BLaER1 (cell line): ENCODE data around the gene POU3F3.

Experiments used
- H3K27ac ChIP-seq: shearing (Covaris generic); formaldehyde crosslinking; 2 replicates; pipeline ENCODE4 v1.8.1; 2022
- H3K27me3 ChIP-seq: shearing (Covaris generic); formaldehyde crosslinking; 2 replicates; pipeline ENCODE4 v1.8.1; 2022
- H3K36me3 ChIP-seq: shearing (Covaris generic); formaldehyde crosslinking; 2 replicates; pipeline ENCODE4 v1.8.1; 2022
- H3K4me1 ChIP-seq: shearing (Covaris generic); formaldehyde crosslinking; 2 replicates; pipeline ENCODE4 v1.8.1; 2022
- H3K4me2 ChIP-seq: shearing (Covaris generic); formaldehyde crosslinking; 2 replicates; pipeline ENCODE4 v1.8.1; 2022
- H3K4me3 ChIP-seq: shearing (Covaris generic); formaldehyde crosslinking; 2 replicates; pipeline ENCODE4 v1.8.1; 2022
- H3K9ac ChIP-seq: shearing (Covaris generic); formaldehyde crosslinking; 2 replicates; pipeline ENCODE4 v1.8.1; 2022
- H3K9me3 ChIP-seq: shearing (Covaris generic); formaldehyde crosslinking; 2 replicates; pipeline ENCODE4 v1.8.1; 2022
- H4K20me1 ChIP-seq: shearing (Covaris generic); formaldehyde crosslinking; 2 replicates; pipeline ENCODE4 v1.8.1; 2022
- Cebpa-rat ChIP-seq: shearing (Covaris generic); IDR thresholded peaks from 2 replicates; pipeline ENCODE4 v1.8.1; 2022

The POU3F3 gene

GRCh38 chr2:104888489-104889258, 34.8 kb downstream of the POU3F3 start:
- Histone ChIP-seq H3K4me2 (peak overlapping the region; percentile 67), H3K9ac (no peak overlapping the region; the same call in 1 of the 2 replicates), H3K36me3 (no peaks in the 10 kb centered on the region), H3K4me1 (peaks cover 42% of the 10 kb centered on the region), H3K4me3 (no peak overlapping the region), H3K9me3 (no peaks in the 10 kb centered on the region; the same call in 1 of the 2 replicates), H3K27ac (peak overlapping the region; percentile 50), H4K20me1 (no peaks in the 10 kb centered on the region), H3K27me3 (no peaks in the 10 kb centered on the region)
- no peak for TF ChIP-seq Cebpa-rat

- Histone ChIP-seq H3K27ac (peak overlapping the region; percentile 28), H3K27me3 (no peaks in the 10 kb centered on the region), H3K4me2 (peak overlapping the region; percentile 67), H3K9ac (no peak overlapping the region), H3K9me3 (no peaks in the 10 kb centered on the region; the same call in 1 of the 2 replicates), H3K36me3 (no peaks in the 10 kb centered on the region), H3K4me3 (no peak overlapping the region), H4K20me1 (no peaks in the 10 kb centered on the region), H3K4me1 (peaks cover 42% of the 10 kb centered on the region)
- TF ChIP-seq Cebpa-rat = no peak
These were observed 35.5 kb downstream of the POU3F3 start for GRCh38 chr2:104889291-104889959.

GRCh38 chr2:104889960-104890684, 36.2 kb downstream of the POU3F3 start:
- Histone ChIP-seq H3K9me3 (no peaks in the 10 kb centered on the region; the same call in 1 of the 2 replicates), H3K4me3 (no peak overlapping the region), H4K20me1 (no peaks in the 10 kb centered on the region), H3K27me3 (no peaks in the 10 kb centered on the region), H3K36me3 (no peaks in the 10 kb centered on the region), H3K9ac (no peak overlapping the region), H3K4me1 (peaks cover 42% of the 10 kb centered on the region), H3K4me2 (peak overlapping the region; percentile 67), H3K27ac (peak overlapping the region; percentile 28)
- no peak for TF ChIP-seq Cebpa-rat

GRCh38 chr2:104890685-104891069, 36.8 kb downstream of the POU3F3 start:
- Histone ChIP-seq H3K4me2 (peak overlapping the region; percentile 67), H3K27ac (no peak overlapping the region; the same call in 1 of the 2 replicates), H3K4me3 (no peak overlapping the region), H3K4me1 (peaks cover 45% of the 10 kb centered on the region), H3K9me3 (no peaks in the 10 kb centered on the region; the same call in 1 of the 2 replicates), H3K27me3 (no peaks in the 10 kb centered on the region), H3K36me3 (no peaks in the 10 kb centered on the region), H3K9ac (no peak overlapping the region), H4K20me1 (no peaks in the 10 kb centered on the region)
- no peak for TF ChIP-seq Cebpa-rat

- Histone ChIP-seq H3K36me3 (no peaks in the 10 kb centered on the region), H3K4me1 (peaks cover 50% of the 10 kb centered on the region), H3K4me3 (no peak overlapping the region), H3K9ac (no peak overlapping the region), H4K20me1 (no peaks in the 10 kb centered on the region), H3K9me3 (no peaks in the 10 kb centered on the region; the same call in 1 of the 2 replicates), H3K27me3 (no peaks in the 10 kb centered on the region), H3K4me2 (no peak overlapping the region), H3K27ac (no peak overlapping the region)
- TF ChIP-seq Cebpa-rat = no peak
These were observed 37.2 kb downstream of the POU3F3 start for GRCh38 chr2:104891145-104891544.

GRCh38 chr2:104896446-104896845, 42.5 kb downstream of the POU3F3 start:
- H3K27me3 ChIP-seq = no peaks in the 10 kb centered on the region
- no peaks in the 10 kb centered on the region for H3K36me3 ChIP-seq
- no peak overlapping the region for H3K4me3 ChIP-seq
- peak overlapping the region; percentile 65 for H3K4me2 ChIP-seq
- no peak for TF ChIP-seq Cebpa-rat
- no peaks in the 10 kb centered on the region for H3K9me3 ChIP-seq
- no peak overlapping the region for H3K27ac ChIP-seq
- no peak overlapping the region for H3K9ac ChIP-seq
- no peaks in the 10 kb centered on the region for H4K20me1 ChIP-seq
- H3K4me1 ChIP-seq = peaks cover 27% of the 10 kb centered on the region

GRCh38 chr2:104897515-104898184, 43.7 kb downstream of the POU3F3 start:
- H4K20me1 ChIP-seq = no peaks in the 10 kb centered on the region
- H3K9ac ChIP-seq = no peak overlapping the region
- H3K36me3 ChIP-seq = no peaks in the 10 kb centered on the region
- H3K27me3 ChIP-seq = no peaks in the 10 kb centered on the region
- peak overlapping the region; percentile 65 for H3K4me2 ChIP-seq
- no peaks in the 10 kb centered on the region for H3K9me3 ChIP-seq
- peaks cover 27% of the 10 kb centered on the region for H3K4me1 ChIP-seq
- TF ChIP-seq Cebpa-rat = no peak
- H3K27ac ChIP-seq = no peak overlapping the region
- H3K4me3 ChIP-seq = no peak overlapping the region

- no peaks in the 10 kb centered on the region for H3K27me3 ChIP-seq
- no peak for TF ChIP-seq Cebpa-rat
- H3K9ac ChIP-seq = no peak overlapping the region
- no peaks in the 10 kb centered on the region for H3K36me3 ChIP-seq
- H3K4me2 ChIP-seq = no peak overlapping the region
- peaks cover 25% of the 10 kb centered on the region for H3K4me1 ChIP-seq
- no peaks in the 10 kb centered on the region for H3K9me3 ChIP-seq
- H3K27ac ChIP-seq = no peak overlapping the region
- no peaks in the 10 kb centered on the region for H4K20me1 ChIP-seq
- no peak overlapping the region for H3K4me3 ChIP-seq
These were observed 46.7 kb downstream of the POU3F3 start for GRCh38 chr2:104900608-104901007.

- Histone ChIP-seq H3K27ac (no peak overlapping the region), H3K36me3 (no peaks in the 10 kb centered on the region), H4K20me1 (no peaks in the 10 kb centered on the region), H3K9ac (no peak overlapping the region), H3K27me3 (no peaks in the 10 kb centered on the region), H3K4me1 (peaks cover 18% of the 10 kb centered on the region), H3K4me3 (no peak overlapping the region), H3K4me2 (no peak overlapping the region), H3K9me3 (no peaks in the 10 kb centered on the region)
- TF ChIP-seq Cebpa-rat = no peak
These were observed 47.3 kb downstream of the POU3F3 start for GRCh38 chr2:104901037-104901881.
